COLO668 (cell line): ENCODE measurements around the gene GALNT2.

ENCODE experiments used
- DNase-seq: peaks from one replicate; lab custom pipeline; 2025; ENCODE audit not compliant: unreplicated experiment; lab: John Stamatoyannopoulos, UW

Gene GALNT2

DNA sequence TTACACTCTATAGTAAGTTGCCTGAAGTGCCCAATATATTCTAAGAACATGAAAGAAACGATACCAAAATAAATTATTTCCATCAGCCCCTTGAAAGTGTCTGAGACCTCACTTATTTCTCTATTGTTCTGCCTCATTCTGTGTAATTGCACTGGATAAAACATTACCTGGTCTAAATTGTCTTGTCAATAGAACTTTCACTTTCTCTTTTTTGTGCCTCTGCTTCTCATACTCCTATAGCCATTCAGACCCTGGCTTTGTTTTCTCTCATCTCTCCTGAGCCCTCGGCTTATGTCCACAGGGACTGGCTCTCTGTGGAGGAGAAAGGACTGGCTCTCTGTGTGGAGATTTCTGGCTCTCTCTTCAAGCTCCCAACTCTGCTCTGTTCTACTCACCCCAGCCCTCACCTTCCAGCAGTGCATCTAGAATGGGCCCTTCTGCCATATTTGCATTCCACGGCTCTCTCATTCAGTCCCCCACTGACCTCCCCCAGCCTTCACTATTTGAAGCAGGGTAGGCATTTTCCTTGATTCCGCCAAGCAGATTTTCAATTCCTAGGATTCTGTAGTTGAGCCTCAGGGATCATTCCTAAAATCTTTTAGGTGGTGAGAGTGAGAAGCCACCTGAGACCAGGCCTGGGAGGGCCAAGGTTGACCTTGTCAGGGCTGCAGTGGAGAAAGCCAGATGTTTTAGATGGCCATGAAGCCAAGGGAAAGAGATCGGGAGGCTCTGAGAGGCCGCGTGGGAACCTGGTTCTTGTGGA, 15.9 kb upstream of the GALNT2 start:
- DNase-seq = no peak

DNA sequence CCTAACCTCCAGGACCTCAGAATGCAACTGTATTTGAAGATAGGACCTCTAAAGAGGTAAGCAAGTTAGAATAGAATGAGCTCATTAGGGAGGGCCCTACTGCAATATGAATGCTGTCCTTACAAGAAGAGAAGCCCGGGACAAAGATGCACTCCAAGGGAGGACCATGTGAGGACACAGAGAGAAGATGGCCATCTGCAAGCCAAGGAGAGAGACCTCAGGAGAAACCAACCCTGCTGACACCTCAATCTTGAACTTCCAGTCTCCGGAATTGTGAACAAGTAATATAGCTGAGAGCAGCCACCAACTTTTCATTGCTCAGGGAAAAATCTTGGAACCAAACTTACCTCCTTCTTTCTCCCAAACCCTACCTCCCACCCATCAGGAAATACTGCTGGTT, 15.0 kb upstream of the GALNT2 start:
- DNase-seq = no peak

GRCh38 chr1:230052665-230053064, 14.4 kb upstream of the GALNT2 start:
- no peak for DNase-seq

DNA sequence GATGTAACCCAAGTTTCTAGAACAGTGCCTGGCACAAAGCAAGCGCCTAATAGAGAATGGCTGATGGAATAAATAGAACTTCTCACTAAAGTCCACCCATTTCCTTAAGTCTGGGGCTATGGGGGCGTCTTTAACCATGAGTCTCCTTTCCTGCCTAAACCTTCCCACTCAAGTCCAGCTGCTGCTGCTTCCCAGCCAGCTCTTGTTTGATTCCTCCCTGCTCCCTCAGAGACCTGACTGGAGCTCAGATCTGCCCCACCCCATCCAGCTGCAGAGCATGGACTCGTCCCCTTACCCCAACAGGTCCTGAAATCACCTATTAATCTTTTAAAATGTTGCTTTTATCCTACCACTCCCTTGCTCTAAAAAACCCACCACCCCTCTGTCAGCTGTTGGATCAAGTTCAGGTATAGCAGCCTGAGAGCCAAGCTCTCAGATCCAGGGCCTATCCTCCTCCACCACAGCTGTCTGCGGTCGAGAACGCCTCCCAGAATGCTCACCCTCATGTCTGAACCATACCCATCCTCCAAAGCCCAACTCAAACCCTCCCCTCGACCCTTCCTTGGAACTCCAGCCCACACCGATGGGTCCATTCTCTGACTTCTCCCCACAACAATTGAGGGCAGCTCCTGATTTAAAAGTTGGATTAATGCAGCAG, 12.8 kb upstream of the GALNT2 start:
- no peak for DNase-seq

DNA sequence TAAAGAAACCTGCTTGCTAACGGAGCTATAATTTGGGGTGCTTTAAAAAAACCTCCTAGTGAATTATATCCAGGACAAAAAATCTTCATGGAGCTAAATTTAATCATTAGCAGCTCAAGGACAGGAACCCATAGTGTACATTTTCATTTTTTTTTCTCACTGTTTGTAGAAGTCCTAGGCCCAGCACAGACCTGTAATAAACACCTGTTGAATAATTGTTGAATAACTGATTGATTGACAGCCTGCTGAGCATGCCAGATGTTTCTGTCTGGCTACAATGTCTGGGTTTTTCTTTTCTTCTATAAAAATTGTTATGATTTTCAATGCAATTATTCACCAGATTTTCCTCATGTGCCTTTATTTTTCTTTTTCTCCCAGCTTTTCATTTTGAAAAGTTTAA, 10.9 kb upstream of the GALNT2 start:
- no peak for DNase-seq

DNA sequence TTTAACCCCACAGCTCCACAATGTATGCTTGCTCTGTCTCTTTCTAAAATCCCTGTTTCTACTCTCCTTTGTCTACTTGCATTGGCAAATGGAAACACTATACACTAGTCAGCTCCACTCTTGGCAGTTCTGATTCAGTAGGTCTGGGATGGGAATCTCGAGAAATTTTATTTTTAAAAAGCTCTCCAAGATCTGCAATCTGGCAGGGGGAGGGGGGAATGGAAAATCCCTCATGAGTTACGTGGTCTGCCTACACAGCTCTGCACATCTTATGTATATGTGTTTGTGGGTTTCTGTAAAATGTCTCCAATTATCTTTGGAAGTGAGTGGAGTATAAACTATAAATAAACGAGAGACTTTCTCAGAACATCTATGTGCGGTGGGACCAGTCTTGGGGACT, 9.9 kb upstream of the GALNT2 start:
- no peak for DNase-seq

- no peak for DNase-seq
These were observed 9.1 kb upstream of the GALNT2 start for GRCh38 chr1:230057681-230058565.

- DNase-seq = no peak
These were observed 8.4 kb upstream of the GALNT2 start for GRCh38 chr1:230058626-230059025.

DNA sequence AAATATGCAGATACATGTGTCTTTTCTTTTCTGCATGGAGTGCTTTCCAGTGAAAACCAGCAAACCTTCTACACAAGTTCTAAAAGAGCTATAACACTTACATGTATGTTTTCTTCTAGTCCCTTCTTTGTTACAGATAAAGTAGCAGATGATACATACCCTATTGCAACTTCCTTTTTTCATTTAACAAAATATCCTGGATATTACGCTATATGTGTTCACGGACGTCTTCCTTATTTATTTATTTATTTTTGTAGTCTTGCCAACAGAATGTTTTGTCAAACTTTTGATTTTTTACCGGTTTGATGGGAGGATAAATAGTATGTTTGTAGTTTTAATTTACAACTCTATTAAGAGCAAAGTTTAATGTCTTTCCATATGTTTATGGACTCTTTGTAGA, 5.2 kb upstream of the GALNT2 start:
- no peak for DNase-seq

DNA sequence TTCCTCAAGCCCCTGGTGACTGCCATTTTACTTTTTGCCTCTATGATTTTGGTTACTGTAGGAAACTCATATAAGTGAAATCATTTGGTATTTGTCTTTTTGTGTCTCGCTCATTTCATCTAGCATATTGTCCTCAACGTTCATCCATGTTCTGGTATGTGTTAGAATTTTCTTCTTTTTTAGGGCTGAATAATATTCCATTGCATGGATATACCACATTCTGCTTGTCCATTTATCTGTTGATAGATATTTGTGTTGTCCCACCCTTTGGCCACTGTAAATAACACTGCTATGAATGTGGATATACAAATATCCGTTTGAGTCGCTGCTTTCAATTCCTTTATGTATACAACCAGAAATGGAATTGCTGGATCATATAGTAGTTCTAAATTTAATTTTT, 4.5 kb upstream of the GALNT2 start:
- no peak for DNase-seq

- no peak for DNase-seq
These were observed 2.8 kb upstream of the GALNT2 start for GRCh38 chr1:230064283-230064682.

DNA sequence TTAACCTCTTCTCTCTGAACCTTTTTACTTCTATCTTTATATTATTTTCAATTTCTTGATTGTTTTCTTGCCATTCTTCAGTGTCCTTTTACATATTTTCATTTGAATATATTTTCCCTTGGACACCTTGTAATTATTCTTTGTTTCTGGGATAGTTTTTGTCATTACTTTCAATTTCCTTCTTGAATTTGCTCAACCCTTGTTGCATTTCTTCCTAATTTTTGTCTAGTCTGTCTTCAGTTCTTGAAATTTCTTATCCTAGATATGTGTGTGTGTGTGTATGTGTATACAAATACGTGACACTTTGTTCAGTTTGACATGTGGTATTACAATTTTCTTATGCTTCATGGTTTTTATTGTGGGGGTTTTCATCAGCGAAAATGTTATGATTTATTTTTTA, 1.9 kb upstream of the GALNT2 start:
- no peak for DNase-seq

DNA sequence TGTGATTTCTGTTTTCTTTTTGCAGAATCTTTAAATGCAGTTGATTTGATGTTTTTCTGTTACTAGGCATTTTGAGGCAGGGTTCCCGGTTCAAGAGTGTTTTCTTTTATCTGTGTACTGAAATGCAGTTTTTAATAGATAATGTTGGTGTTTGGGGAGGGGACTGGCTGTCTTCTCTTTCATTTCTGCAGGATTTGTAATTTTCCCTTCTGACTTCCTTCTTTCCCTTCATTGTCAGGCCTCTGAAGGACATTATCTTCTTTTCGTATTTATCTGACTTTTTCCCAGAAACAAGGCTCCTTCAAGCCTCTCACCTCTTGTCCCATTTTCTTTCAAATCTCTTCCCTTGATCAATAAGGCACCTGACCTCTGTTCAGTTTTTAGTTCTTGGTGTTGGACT, 1.5 kb upstream of the GALNT2 start:
- DNase-seq = no peak

DNA sequence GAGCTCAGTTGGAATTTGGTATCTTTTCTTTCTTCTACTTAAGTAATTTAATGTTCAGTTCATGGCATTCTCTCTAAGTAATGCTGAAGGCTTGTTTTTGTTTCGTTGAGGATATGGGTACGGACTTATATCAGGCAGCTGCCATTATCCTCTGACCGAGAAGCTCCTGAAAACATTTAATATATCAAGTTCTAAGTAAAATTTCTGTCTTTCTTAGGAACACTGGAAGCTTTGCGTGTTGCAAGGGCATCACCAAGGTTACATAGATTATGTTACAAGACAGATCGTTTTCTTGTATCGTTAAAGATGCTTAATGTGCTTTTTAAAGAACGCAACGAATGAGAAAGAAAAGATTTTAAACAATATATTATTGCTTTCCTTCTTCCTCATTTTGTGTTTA, 1.0 kb upstream of the GALNT2 start:
- DNase-seq = no peak

- peak; percentile 74 for DNase-seq
These were observed 407 bp downstream of the GALNT2 start for GRCh38 chr1:230067419-230067870.

GRCh38 chr1:230067871-230068620, 1.0 kb downstream of the GALNT2 start:
- peak; percentile 70 for DNase-seq

- DNase-seq = no peak
These were observed 1.5 kb downstream of the GALNT2 start for GRCh38 chr1:230068621-230068873.

GRCh38 chr1:230068952-230069684, 2.1 kb downstream of the GALNT2 start:
- no peak for DNase-seq

- DNase-seq = no peak
These were observed 2.8 kb downstream of the GALNT2 start for GRCh38 chr1:230069796-230070195.

- no peak for DNase-seq
These were observed 3.5 kb downstream of the GALNT2 start for GRCh38 chr1:230070321-230071208.
